HG03571 (cell line): Measurements from ENCODE around the gene VGLL1.

Experiments
- ATAC-seq: cut with Tn5 transposase; IDR thresholded peaks from one replicate; pipeline ENCODE4 v1.9.1; 2021; ENCODE audit not compliant: unreplicated experiment

VGLL1 gene

GRCh38 chrX:136551410-136551809 is 19.4 kb downstream of the VGLL1 start:
- ATAC-seq: no peak

- ATAC-seq: no peak
Observed at GRCh38 chrX:136555694-136556093, 23.7 kb downstream of the VGLL1 start.

- no peak for ATAC-seq
Observed at GRCh38 chrX:136572030-136572429, 40.0 kb downstream of the VGLL1 start.

- ATAC-seq: no peak
Observed at GRCh38 chrX:136574548-136574947, 42.5 kb downstream of the VGLL1 start.

GRCh38 chrX:136577552-136577951 is 45.5 kb downstream of the VGLL1 start:
- no peak for ATAC-seq

- ATAC-seq: no peak
Observed at GRCh38 chrX:136580316-136580715, 48.3 kb downstream of the VGLL1 start.

- no peak for ATAC-seq
Observed at GRCh38 chrX:136582624-136583023, 50.6 kb downstream of the VGLL1 start.

- no peak for ATAC-seq
Observed at GRCh38 chrX:136584545-136584944, 52.5 kb downstream of the VGLL1 start.

- ATAC-seq: no peak
Observed at GRCh38 chrX:136585262-136585661, 53.2 kb downstream of the VGLL1 start.

- ATAC-seq: no peak
Observed at GRCh38 chrX:136585960-136586359, 53.9 kb downstream of the VGLL1 start.

- ATAC-seq: no peak
Observed at GRCh38 chrX:136586386-136586785, 54.4 kb downstream of the VGLL1 start.

- ATAC-seq: no peak
Observed at GRCh38 chrX:136587532-136587931, 55.5 kb downstream of the VGLL1 start.

GRCh38 chrX:136588036-136588435 is 56.0 kb downstream of the VGLL1 start:
- no peak for ATAC-seq

GRCh38 chrX:136589966-136590365 is 58.0 kb downstream of the VGLL1 start:
- ATAC-seq: no peak

GRCh38 chrX:136597356-136597755 is 65.3 kb downstream of the VGLL1 start:
- ATAC-seq: no peak

GRCh38 chrX:136597954-136598353 is 65.9 kb downstream of the VGLL1 start:
- ATAC-seq: no peak

- ATAC-seq: no peak
Observed at GRCh38 chrX:136598631-136599030, 66.6 kb downstream of the VGLL1 start.

- ATAC-seq: no peak
Observed at GRCh38 chrX:136600059-136600458, 68.0 kb downstream of the VGLL1 start.
